ENCODE results near the gene TMEM131L. TPM values are rescaled to one million over a fixed set of nuclear protein-coding genes. Genes with fewer than 3 reads are reported as not detected.
"Not testable (repeated sequence)": the region's sequence is repeated elsewhere in the genome, so short reads cannot be mapped to it uniquely, and the experiment has no call there.

The TMEM131L gene, protein sequence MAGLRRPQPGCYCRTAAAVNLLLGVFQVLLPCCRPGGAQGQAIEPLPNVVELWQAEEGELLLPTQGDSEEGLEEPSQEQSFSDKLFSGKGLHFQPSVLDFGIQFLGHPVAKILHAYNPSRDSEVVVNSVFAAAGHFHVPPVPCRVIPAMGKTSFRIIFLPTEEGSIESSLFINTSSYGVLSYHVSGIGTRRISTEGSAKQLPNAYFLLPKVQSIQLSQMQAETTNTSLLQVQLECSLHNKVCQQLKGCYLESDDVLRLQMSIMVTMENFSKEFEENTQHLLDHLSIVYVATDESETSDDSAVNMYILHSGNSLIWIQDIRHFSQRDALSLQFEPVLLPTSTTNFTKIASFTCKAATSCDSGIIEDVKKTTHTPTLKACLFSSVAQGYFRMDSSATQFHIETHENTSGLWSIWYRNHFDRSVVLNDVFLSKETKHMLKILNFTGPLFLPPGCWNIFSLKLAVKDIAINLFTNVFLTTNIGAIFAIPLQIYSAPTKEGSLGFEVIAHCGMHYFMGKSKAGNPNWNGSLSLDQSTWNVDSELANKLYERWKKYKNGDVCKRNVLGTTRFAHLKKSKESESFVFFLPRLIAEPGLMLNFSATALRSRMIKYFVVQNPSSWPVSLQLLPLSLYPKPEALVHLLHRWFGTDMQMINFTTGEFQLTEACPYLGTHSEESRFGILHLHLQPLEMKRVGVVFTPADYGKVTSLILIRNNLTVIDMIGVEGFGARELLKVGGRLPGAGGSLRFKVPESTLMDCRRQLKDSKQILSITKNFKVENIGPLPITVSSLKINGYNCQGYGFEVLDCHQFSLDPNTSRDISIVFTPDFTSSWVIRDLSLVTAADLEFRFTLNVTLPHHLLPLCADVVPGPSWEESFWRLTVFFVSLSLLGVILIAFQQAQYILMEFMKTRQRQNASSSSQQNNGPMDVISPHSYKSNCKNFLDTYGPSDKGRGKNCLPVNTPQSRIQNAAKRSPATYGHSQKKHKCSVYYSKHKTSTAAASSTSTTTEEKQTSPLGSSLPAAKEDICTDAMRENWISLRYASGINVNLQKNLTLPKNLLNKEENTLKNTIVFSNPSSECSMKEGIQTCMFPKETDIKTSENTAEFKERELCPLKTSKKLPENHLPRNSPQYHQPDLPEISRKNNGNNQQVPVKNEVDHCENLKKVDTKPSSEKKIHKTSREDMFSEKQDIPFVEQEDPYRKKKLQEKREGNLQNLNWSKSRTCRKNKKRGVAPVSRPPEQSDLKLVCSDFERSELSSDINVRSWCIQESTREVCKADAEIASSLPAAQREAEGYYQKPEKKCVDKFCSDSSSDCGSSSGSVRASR (N-terminal part only)
- 10.6 TPM for polyA plus RNA-seq (2013, experiment 1 of 2)
- 12.5 TPM for polyA plus RNA-seq (2013, experiment 2 of 2)

- WGBS, 2 experiments (ENCODE audit: insufficient coverage in 2 of 2): 0% methylated on average over 36 to 41 of the region's 103 CpGs
- peaks cover 7% of the 10 kb centered on the region for H3K36me3 ChIP-seq (ENCODE audit: control insufficient read depth, insufficient read depth, low read length)
- no peaks in the 10 kb centered on the region for H3K9me3 ChIP-seq (ENCODE audit: control insufficient read depth, low read length)
- H3K4me1 ChIP-seq (ENCODE audit: control insufficient read depth, insufficient read depth, low read length, poor library complexity, severe bottlenecking): peaks cover 14% of the 10 kb centered on the region
- H3K27ac ChIP-seq (ENCODE audit: low read depth, low read length, severe bottlenecking): no peak within 1 kb of the TSS
- peak within 1 kb of the TSS; percentile 79 for H3K4me3 ChIP-seq (ENCODE audit: extremely low read depth, insufficient read depth, low read length, poor library complexity, severe bottlenecking)
Measured at GRCh38 chr4:153466081-153466948, at the start of gene TMEM131L. Gene TMEM131L (plus strand): TSS chr4:153466360. CDS start chr4:153466398, 38 bp downstream.

DNA sequence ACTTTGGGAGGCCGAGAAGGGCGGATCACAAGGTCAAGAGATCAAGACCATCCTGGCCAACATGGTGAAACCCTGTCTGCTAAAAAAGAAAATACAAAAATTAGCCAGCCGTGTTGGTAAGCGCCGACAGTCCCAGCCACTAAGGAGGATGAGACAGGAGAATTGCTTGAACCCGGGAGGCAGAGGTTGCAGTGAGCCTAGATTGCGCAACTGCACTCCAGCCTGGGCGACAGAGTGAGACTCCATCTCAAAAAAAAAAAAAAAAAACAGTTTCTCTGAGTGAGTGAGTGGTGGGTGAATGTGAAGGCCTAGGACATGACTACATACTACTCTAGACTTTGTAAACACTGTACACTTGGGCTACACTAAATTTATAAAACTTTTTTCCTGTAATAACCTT, 49.7 kb upstream of the TMEM131L start:
- not testable (repeated sequence) for H3K9me3 ChIP-seq (ENCODE audit: control insufficient read depth, low read length); H3K36me3 ChIP-seq (ENCODE audit: control insufficient read depth, insufficient read depth, low read length); H3K27ac ChIP-seq (ENCODE audit: low read depth, low read length, severe bottlenecking); H3K4me3 ChIP-seq (ENCODE audit: extremely low read depth, insufficient read depth, low read length, poor library complexity, severe bottlenecking)
- WGBS, 2 experiments (ENCODE audit: insufficient coverage in 2 of 2): 97% methylated on average over 6 of the region's 8 CpGs
- peaks cover 19% of the 10 kb centered on the region for H3K4me1 ChIP-seq (ENCODE audit: control insufficient read depth, insufficient read depth, low read length, poor library complexity, severe bottlenecking)

GRCh38 chr4:153418121-153418520, 48.0 kb upstream of the TMEM131L start:
- Histone ChIP-seq H3K9me3 (ENCODE audit: control insufficient read depth, low read length) (no peaks in the 10 kb centered on the region), H3K4me3 (ENCODE audit: extremely low read depth, insufficient read depth, low read length, poor library complexity, severe bottlenecking) (no peak overlapping the region), H3K36me3 (ENCODE audit: control insufficient read depth, insufficient read depth, low read length) (peaks cover 3% of the 10 kb centered on the region), H3K4me1 (ENCODE audit: control insufficient read depth, insufficient read depth, low read length, poor library complexity, severe bottlenecking) (peaks cover 19% of the 10 kb centered on the region), H3K27ac (ENCODE audit: low read depth, low read length, severe bottlenecking) (peak overlapping the region; percentile 87)
- 100% methylated on average over 2 to 4 of the region's 7 CpGs for WGBS, 2 experiments (ENCODE audit: insufficient coverage in 2 of 2)

DNA sequence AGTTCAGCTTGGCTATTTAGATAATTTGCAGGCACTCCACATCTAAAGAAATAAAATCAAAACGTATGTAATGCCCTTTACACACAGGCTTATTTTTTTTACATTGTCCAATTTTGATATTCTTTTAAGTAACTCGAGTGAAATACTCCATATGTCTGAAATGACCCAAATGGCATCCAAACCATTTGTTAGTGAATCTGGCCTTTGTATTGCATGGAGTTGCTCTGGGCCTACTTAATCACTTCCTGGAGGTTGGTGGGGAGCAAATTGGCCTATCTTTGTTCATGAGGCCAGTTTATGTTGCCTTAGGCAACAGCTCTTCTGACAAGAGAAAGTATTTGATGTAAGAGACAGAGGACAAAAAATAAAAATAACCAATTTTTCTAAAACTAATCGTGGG, 47.6 kb upstream of the TMEM131L start:
- Histone ChIP-seq H3K4me1 (ENCODE audit: control insufficient read depth, insufficient read depth, low read length, poor library complexity, severe bottlenecking) (peaks cover 17% of the 10 kb centered on the region), H3K36me3 (ENCODE audit: control insufficient read depth, insufficient read depth, low read length) (peaks cover 3% of the 10 kb centered on the region), H3K9me3 (ENCODE audit: control insufficient read depth, low read length) (no peaks in the 10 kb centered on the region), H3K4me3 (ENCODE audit: extremely low read depth, insufficient read depth, low read length, poor library complexity, severe bottlenecking) (no peak overlapping the region), H3K27ac (ENCODE audit: low read depth, low read length, severe bottlenecking) (peak overlapping the region; percentile 87)
- 37% methylated on average over 2 of the region's 3 CpGs; no CpG with 5 or more reads in 1 of the 2 experiments for WGBS, 2 experiments (ENCODE audit: insufficient coverage in 2 of 2)

DNA sequence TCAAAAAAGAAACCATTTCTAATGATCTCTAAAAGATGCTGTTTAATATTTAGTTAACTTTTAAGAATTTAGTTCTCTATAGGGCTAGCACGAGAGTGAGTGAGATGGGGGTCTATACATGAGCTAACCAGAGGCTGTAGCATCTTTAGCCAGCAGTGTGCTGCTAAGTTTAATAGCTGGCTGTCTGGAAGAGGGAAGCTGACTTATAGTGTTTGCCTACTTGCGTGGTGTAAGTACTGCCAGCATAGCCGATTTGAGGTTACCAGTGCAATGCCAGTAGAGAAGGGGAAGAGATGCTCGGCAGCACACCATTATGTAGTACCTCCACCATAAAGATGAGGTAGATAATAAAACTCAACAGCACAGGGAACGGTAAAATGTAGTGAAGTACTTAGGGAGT, 47.1 kb upstream of the TMEM131L start:
- peaks cover 3% of the 10 kb centered on the region for H3K36me3 ChIP-seq (ENCODE audit: control insufficient read depth, insufficient read depth, low read length)
- peak overlapping the region; percentile 87 for H3K27ac ChIP-seq (ENCODE audit: low read depth, low read length, severe bottlenecking)
- WGBS, 2 experiments (ENCODE audit: insufficient coverage in 2 of 2): 80 to 83% methylated on average over 1 of the region's 5 CpGs

GRCh38 chr4:153419673-153420278, 46.4 kb upstream of the TMEM131L start:
- 93 to 95% methylated on average over 3 to 4 of the region's 9 CpGs for WGBS, 2 experiments (ENCODE audit: insufficient coverage in 2 of 2)
- Histone ChIP-seq H3K4me1 (ENCODE audit: control insufficient read depth, insufficient read depth, low read length, poor library complexity, severe bottlenecking) (peaks cover 11% of the 10 kb centered on the region), H3K9me3 (ENCODE audit: control insufficient read depth, low read length) (no peaks in the 10 kb centered on the region), H3K27ac (ENCODE audit: low read depth, low read length, severe bottlenecking) (peak overlapping the region; percentile 87), H3K4me3 (ENCODE audit: extremely low read depth, insufficient read depth, low read length, poor library complexity, severe bottlenecking) (no peak overlapping the region), H3K36me3 (ENCODE audit: control insufficient read depth, insufficient read depth, low read length) (peaks cover 3% of the 10 kb centered on the region)

More for the DNA sequence above, 47.1 kb upstream of the TMEM131L start:
- Histone ChIP-seq H3K4me1 (ENCODE audit: control insufficient read depth, insufficient read depth, low read length, poor library complexity, severe bottlenecking) (peaks cover 12% of the 10 kb centered on the region), H3K4me3 (ENCODE audit: extremely low read depth, insufficient read depth, low read length, poor library complexity, severe bottlenecking) (no peak overlapping the region), H3K9me3 (ENCODE audit: control insufficient read depth, low read length) (no peaks in the 10 kb centered on the region)

DNA sequence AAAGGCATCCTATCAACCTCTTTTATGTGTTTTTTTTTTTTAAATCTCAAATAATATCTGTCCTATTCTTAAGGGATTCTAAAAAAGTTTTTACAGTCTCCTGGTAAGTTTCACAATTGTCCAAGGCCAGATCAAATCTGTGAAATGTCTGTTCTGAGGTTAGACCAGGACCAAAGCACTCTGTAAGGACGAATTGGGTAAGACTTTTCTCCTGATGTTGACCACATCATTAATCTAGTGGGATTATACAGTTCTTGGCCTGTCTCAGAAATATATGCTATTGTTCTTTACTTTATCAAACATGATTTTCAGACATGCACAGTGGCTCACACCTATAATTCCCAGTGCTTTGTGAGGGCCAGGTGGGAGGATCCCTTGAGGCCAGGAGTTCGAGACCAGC, 45.8 kb upstream of the TMEM131L start:
- H3K36me3 ChIP-seq (ENCODE audit: control insufficient read depth, insufficient read depth, low read length): peaks cover 3% of the 10 kb centered on the region
- no peak overlapping the region for H3K27ac ChIP-seq (ENCODE audit: low read depth, low read length, severe bottlenecking)
- 90 to 94% methylated on average over 2 of the region's 2 CpGs for WGBS, 2 experiments (ENCODE audit: insufficient coverage in 2 of 2)
- H3K4me3 ChIP-seq (ENCODE audit: extremely low read depth, insufficient read depth, low read length, poor library complexity, severe bottlenecking): no peak overlapping the region
- H3K9me3 ChIP-seq (ENCODE audit: control insufficient read depth, low read length): no peaks in the 10 kb centered on the region
- H3K4me1 ChIP-seq (ENCODE audit: control insufficient read depth, insufficient read depth, low read length, poor library complexity, severe bottlenecking): peaks cover 11% of the 10 kb centered on the region

- H3K27ac ChIP-seq (ENCODE audit: low read depth, low read length, severe bottlenecking): no peak overlapping the region
- H3K9me3 ChIP-seq (ENCODE audit: control insufficient read depth, low read length): no peaks in the 10 kb centered on the region
- no peak overlapping the region for H3K4me3 ChIP-seq (ENCODE audit: extremely low read depth, insufficient read depth, low read length, poor library complexity, severe bottlenecking)
- 100% methylated on average over 1 of the region's 3 CpGs; no CpG with 5 or more reads in 1 of the 2 experiments for WGBS, 2 experiments (ENCODE audit: insufficient coverage in 2 of 2)
- no peaks in the 10 kb centered on the region for H3K36me3 ChIP-seq (ENCODE audit: control insufficient read depth, insufficient read depth, low read length)
- peaks cover 11% of the 10 kb centered on the region for H3K4me1 ChIP-seq (ENCODE audit: control insufficient read depth, insufficient read depth, low read length, poor library complexity, severe bottlenecking)
Measured at GRCh38 chr4:153421941-153422340, 44.2 kb upstream of the TMEM131L start.

DNA sequence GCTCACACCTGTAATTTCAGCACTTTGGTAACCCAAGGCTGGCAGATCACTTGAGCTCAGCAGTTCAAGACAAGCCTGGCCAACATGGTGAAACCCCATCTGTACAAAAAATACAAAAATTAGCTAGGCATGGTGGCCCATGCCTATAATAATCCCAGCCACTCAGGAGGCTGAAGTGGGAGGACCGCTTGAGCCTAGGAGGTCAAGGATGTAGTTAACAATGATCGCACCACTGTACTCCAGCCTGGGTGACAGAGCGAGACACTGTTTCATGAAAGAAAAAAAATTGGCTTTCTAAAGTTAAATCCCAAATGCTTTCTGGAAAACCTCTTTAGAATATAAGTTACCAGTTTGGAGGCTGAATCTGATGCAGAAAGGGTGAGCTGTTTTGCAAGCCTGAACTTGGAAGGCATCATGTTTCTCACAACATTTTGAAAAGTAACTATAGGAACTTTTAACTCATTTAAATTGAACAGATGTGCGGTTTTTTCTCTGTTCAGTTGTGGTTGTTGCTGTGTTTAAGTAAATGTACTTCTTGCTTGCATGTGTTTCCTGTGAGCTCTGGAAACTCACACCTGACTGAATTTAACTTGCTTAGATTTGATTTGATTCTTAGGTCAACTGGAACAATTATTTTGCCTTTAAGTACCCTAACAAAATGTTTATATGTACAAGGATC, 39.8 kb upstream of the TMEM131L start:
- Histone ChIP-seq H3K36me3 (ENCODE audit: control insufficient read depth, insufficient read depth, low read length) (no peaks in the 10 kb centered on the region), H3K4me1 (ENCODE audit: control insufficient read depth, insufficient read depth, low read length, poor library complexity, severe bottlenecking) (peaks cover 3% of the 10 kb centered on the region), H3K4me3 (ENCODE audit: extremely low read depth, insufficient read depth, low read length, poor library complexity, severe bottlenecking) (no peak overlapping the region), H3K9me3 (ENCODE audit: control insufficient read depth, low read length) (no peaks in the 10 kb centered on the region), H3K27ac (ENCODE audit: low read depth, low read length, severe bottlenecking) (no peak overlapping the region)
- 86 to 100% methylated on average over 2 to 3 of the region's 4 CpGs for WGBS, 2 experiments (ENCODE audit: insufficient coverage in 2 of 2)

Data from mesodermal cell (in vitro differentiated cells).